Stimulated activated memory B cell treated with anti-CD40 and anti-IgM and Interleukin-4, amounts not matched to agents 10 μg/mL and 1 μg/mL and 100 μg/mL, for 72 hours (primary cell): ENCODE measurements around the gene ATP9A.
"Not testable (repeated sequence)": the region's sequence is repeated elsewhere in the genome, so short reads cannot be mapped to it uniquely, and the experiment has no call there.

Experiments used
- ATAC-seq: fragments of 150-1000 bp; cut with Tn5 transposase; 2 replicates; pipeline ENCODE4 v1.10.0; 2021
- H3K27ac Mint-ChIP-seq: one replicate; pipeline ENCODE4 v1.8.0; 2022; ENCODE audit warnings: mild to moderate bottlenecking, mixed read lengths
- H3K27me3 Mint-ChIP-seq: one replicate; pipeline ENCODE4 v1.8.0; 2022; ENCODE audit warnings: mixed read lengths
- H3K36me3 Mint-ChIP-seq: one replicate; pipeline ENCODE4 v1.8.0; 2022; ENCODE audit warnings: mixed read lengths
- H3K4me1 Mint-ChIP-seq: one replicate; pipeline ENCODE4 v1.8.0; 2022; ENCODE audit warnings: mixed read lengths
- H3K4me3 Mint-ChIP-seq: one replicate; pipeline ENCODE4 v1.8.0; 2022; ENCODE audit warnings: mild to moderate bottlenecking, moderate library complexity, mixed read lengths
- H3K9me3 Mint-ChIP-seq: one replicate; pipeline ENCODE4 v1.8.0; 2022; ENCODE audit warnings: mixed read lengths

The ATP9A gene

DNA sequence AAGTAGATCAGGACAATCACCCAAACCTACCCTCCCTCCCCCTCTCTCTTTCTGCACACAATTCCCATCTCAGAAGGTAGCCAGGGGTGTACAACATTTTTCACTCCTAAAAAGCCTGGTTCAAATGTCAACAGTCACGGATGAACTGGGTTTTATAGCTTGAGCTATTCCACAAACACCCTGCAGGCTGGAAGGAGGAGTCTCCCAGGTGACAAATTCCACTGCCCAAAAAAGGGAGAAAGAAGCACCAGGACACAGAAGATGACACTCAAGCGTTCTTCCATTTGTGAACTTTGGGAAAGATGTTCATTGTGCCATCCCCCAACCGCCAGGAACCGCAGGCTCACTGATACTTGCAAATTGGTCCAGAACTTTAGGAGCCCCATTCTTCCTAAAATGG, 114.1 kb downstream of the ATP9A start:
- H3K27ac Mint-ChIP-seq, result no peak overlapping the region
- peaks cover 12% of the 10 kb centered on the region for H3K4me1 Mint-ChIP-seq
- no peaks in the 10 kb centered on the region for H3K27me3 Mint-ChIP-seq
- H3K4me3 Mint-ChIP-seq, result no peak overlapping the region
- H3K9me3 Mint-ChIP-seq, result no peaks in the 10 kb centered on the region
- no peak for ATAC-seq
- no peaks in the 10 kb centered on the region for H3K36me3 Mint-ChIP-seq

- H3K36me3 Mint-ChIP-seq, result no peaks in the 10 kb centered on the region
- H3K4me3 Mint-ChIP-seq, result no peak overlapping the region
- no peaks in the 10 kb centered on the region for H3K27me3 Mint-ChIP-seq
- H3K4me1 Mint-ChIP-seq, result peaks cover 12% of the 10 kb centered on the region
- ATAC-seq, result no peak
- H3K9me3 Mint-ChIP-seq, result no peaks in the 10 kb centered on the region
- no peak overlapping the region for H3K27ac Mint-ChIP-seq
Observed at GRCh38 chr20:51653226-51653625, 115.0 kb downstream of the ATP9A start.

- Mint-ChIP-seq H3K4me1 (peaks cover 12% of the 10 kb centered on the region), H3K27me3 (no peaks in the 10 kb centered on the region), H3K36me3 (no peaks in the 10 kb centered on the region), H3K9me3 (no peaks in the 10 kb centered on the region), H3K4me3 (no peak overlapping the region), H3K27ac (no peak overlapping the region)
- ATAC-seq, result no peak
Observed at GRCh38 chr20:51651921-51652549, 116.2 kb downstream of the ATP9A start.

GRCh38 chr20:51650685-51651134, 117.5 kb downstream of the ATP9A start:
- ATAC-seq, result peak; percentile 67
- Mint-ChIP-seq H3K36me3 (no peaks in the 10 kb centered on the region), H3K4me1 (peaks cover 12% of the 10 kb centered on the region), H3K9me3 (no peaks in the 10 kb centered on the region), H3K27me3 (no peaks in the 10 kb centered on the region), H3K27ac (peak overlapping the region; percentile 57), H3K4me3 (no peak overlapping the region)

- Mint-ChIP-seq H3K27me3 (no peaks in the 10 kb centered on the region), H3K4me3 (no peak overlapping the region), H3K27ac (no peak overlapping the region), H3K9me3 (no peaks in the 10 kb centered on the region), H3K4me1 (peaks cover 12% of the 10 kb centered on the region), H3K36me3 (no peaks in the 10 kb centered on the region)
- no peak for ATAC-seq
Observed at GRCh38 chr20:51648571-51648947, 119.6 kb downstream of the ATP9A start.

GRCh38 chr20:51647674-51648570, 120.3 kb downstream of the ATP9A start:
- Mint-ChIP-seq H3K4me1 (peaks cover 12% of the 10 kb centered on the region), H3K27ac (no peak overlapping the region), H3K27me3 (no peaks in the 10 kb centered on the region), H3K36me3 (no peaks in the 10 kb centered on the region), H3K4me3 (no peak overlapping the region), H3K9me3 (no peaks in the 10 kb centered on the region)
- ATAC-seq, result no peak

- H3K27me3 Mint-ChIP-seq, H3K9me3 Mint-ChIP-seq, H3K36me3 Mint-ChIP-seq, H3K27ac Mint-ChIP-seq, ATAC-seq, H3K4me3 Mint-ChIP-seq, H3K4me1 Mint-ChIP-seq: not testable (repeated sequence)
Observed at GRCh38 chr20:51643810-51644209, 124.4 kb downstream of the ATP9A start.

DNA sequence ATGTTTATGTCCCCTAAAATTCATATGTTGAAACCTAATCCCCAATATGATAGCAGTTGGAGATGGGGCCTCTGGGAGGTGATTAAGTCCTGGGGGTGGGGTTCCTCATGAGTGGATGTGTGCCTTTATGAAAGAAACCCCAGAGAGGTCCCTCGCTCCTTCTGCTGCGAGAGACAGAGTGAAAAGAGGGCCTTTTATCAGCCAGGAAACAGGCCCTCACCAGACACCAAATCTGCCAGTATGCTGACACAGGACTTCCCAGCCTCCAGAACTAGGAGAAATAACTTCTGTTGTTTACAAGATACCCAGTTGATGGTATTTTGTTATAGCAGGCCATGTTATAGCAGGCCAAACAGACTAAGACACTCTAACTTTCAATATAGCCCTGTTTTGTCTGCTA, 124.8 kb downstream of the ATP9A start:
- no peak overlapping the region for H3K4me3 Mint-ChIP-seq
- H3K4me1 Mint-ChIP-seq, result peaks cover 5% of the 10 kb centered on the region
- ATAC-seq, result no peak
- H3K36me3 Mint-ChIP-seq, result no peaks in the 10 kb centered on the region
- no peak overlapping the region for H3K27ac Mint-ChIP-seq
- H3K27me3 Mint-ChIP-seq, result no peaks in the 10 kb centered on the region
- no peaks in the 10 kb centered on the region for H3K9me3 Mint-ChIP-seq

GRCh38 chr20:51641866-51642265, 126.3 kb downstream of the ATP9A start:
- Mint-ChIP-seq H3K27me3 (peaks cover 2% of the 10 kb centered on the region), H3K36me3 (no peaks in the 10 kb centered on the region), H3K9me3 (no peaks in the 10 kb centered on the region), H3K27ac (no peak overlapping the region), H3K4me1 (peaks cover 5% of the 10 kb centered on the region), H3K4me3 (no peak overlapping the region)
- no peak for ATAC-seq

DNA sequence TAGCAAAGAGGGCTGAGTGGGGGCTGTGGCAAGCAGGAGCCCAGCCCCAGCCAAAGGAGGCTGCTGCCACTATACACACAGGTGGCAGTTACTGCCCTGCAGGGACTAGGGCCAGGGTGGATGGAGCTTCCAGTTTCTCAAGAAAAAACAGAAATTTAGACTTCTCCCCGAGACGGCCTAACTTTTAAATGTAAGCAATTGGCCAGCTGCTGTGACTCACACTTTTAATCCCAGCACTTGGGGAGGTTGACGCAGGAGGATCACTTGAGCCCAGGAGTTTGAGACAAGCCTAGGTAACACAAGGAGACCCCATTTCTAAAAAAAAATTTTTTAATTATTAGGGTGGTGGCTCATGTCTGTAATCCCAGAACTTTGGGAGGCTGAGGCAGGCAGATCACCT, 127.4 kb downstream of the ATP9A start:
- no peaks in the 10 kb centered on the region for H3K9me3 Mint-ChIP-seq
- ATAC-seq, result no peak
- H3K27me3 Mint-ChIP-seq, result peaks cover 12% of the 10 kb centered on the region
- peaks cover 5% of the 10 kb centered on the region for H3K4me1 Mint-ChIP-seq
- no peaks in the 10 kb centered on the region for H3K36me3 Mint-ChIP-seq
- no peak overlapping the region for H3K27ac Mint-ChIP-seq
- no peak overlapping the region for H3K4me3 Mint-ChIP-seq

DNA sequence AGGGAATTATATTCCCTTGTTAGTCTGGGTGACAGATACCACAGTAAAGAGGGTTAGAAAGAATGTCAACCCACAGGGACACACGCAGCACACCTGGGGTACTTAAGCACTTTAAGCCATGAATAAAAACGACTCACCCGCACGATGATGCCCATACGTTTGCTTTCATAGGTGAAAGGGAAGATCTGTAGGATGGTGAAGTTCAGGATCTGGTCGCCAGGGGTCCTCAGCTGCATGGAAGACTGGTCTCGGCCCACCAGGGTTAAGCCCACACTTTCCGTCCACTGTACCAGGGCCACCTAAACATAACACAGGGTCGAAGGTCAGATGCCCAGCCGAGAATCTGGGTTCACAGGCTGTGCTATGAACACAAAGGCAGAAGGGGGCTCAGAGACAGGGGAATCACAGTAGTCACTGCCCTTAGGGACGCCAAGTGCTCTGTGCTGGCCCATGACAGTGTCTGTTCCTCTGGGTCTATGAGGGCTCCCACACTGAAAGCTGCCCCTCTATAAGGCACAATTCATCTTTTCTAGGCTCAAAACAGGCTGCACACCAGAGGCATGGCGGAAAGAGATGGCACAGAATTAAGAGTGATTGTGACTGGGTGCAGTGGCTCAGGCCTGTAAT, 128.9 kb downstream of the ATP9A start:
- ATAC-seq, result peak; percentile 55
- Mint-ChIP-seq H3K4me3 (no peak overlapping the region), H3K9me3 (no peaks in the 10 kb centered on the region), H3K4me1 (peaks cover 5% of the 10 kb centered on the region), H3K27me3 (peaks cover 26% of the 10 kb centered on the region), H3K36me3 (no peaks in the 10 kb centered on the region), H3K27ac (no peak overlapping the region)

DNA sequence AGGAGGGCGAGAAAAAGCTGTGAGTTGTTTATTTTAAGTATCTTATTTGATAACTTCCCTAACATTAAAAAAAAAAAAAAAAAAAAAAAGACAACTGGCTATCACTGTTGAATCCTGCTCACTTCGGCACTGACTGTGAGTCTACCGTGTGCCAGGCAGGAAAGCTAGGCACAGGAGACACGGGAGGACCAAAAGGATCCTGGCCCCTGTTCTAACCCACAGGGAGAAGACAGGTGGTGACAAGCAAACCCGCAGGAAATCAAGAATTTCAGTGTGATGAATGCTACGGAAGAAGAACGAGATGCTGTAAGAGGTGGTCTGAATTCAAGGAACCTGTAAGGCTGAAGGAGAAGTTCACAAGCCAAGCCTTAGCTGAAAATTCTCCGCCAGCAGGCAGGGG, 130.9 kb downstream of the ATP9A start:
- no peaks in the 10 kb centered on the region for H3K9me3 Mint-ChIP-seq
- ATAC-seq, result no peak
- no peaks in the 10 kb centered on the region for H3K36me3 Mint-ChIP-seq
- H3K27ac Mint-ChIP-seq, result no peak overlapping the region
- no peak overlapping the region for H3K4me3 Mint-ChIP-seq
- peaks cover 44% of the 10 kb centered on the region for H3K27me3 Mint-ChIP-seq
- peaks cover 5% of the 10 kb centered on the region for H3K4me1 Mint-ChIP-seq

DNA sequence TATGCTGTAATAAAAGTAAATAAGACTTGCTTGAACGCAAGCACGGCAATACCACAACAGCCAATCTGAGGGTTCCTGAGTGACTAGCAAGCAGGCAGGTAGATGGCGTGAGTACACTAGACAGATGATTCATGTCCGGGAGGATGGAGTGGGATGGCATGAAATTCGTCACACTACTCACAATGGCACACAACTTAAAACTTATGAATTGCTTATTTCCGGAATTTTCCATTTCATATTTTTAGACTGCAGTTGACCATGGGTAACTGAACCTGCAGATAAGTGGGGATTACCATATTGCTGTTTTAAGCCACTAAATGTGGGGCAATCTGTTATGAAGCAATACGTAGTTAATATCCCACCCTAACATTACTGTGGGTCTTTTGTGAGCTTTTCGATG, 132.1 kb downstream of the ATP9A start:
- no peak overlapping the region for H3K27ac Mint-ChIP-seq

GRCh38 chr20:51635680-51636079, 132.5 kb downstream of the ATP9A start:
- H3K27me3 Mint-ChIP-seq, result peaks cover 60% of the 10 kb centered on the region
- no peak for ATAC-seq
- no peak overlapping the region for H3K27ac Mint-ChIP-seq
- H3K4me3 Mint-ChIP-seq, result no peak overlapping the region
- H3K36me3 Mint-ChIP-seq, result no peaks in the 10 kb centered on the region
- no peaks in the 10 kb centered on the region for H3K9me3 Mint-ChIP-seq
- H3K4me1 Mint-ChIP-seq, result peaks cover 10% of the 10 kb centered on the region

More for the DNA sequence above, 132.1 kb downstream of the ATP9A start:
- H3K27me3 Mint-ChIP-seq, result peaks cover 56% of the 10 kb centered on the region
- no peaks in the 10 kb centered on the region for H3K36me3 Mint-ChIP-seq
- peaks cover 6% of the 10 kb centered on the region for H3K4me1 Mint-ChIP-seq
- H3K4me3 Mint-ChIP-seq, result no peak overlapping the region
- H3K9me3 Mint-ChIP-seq, result no peaks in the 10 kb centered on the region
- no peak for ATAC-seq

DNA sequence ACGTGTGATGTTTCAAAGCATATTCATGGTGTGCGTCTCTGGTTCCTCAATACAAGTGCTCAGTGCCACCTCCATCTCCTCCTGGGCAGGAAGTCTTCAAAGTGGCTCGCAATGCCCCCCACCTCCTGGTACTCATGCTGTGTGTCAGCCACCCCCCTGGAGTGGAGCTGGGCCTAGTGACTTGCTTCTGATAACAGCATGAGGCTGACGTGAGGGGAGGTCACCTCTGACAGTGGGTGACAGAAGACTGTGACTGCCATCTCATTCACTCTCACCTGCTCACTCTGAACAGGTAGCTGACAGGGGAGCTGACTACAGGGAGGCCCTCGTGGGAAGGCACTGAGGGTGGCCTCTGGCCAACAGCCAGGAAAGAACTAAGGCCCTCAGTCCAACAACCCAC, 133.3 kb downstream of the ATP9A start:
- peaks cover 12% of the 10 kb centered on the region for H3K4me1 Mint-ChIP-seq
- no peak for ATAC-seq
- no peak overlapping the region for H3K27ac Mint-ChIP-seq
- H3K27me3 Mint-ChIP-seq, result peaks cover 67% of the 10 kb centered on the region
- no peaks in the 10 kb centered on the region for H3K36me3 Mint-ChIP-seq
- no peak overlapping the region for H3K4me3 Mint-ChIP-seq
- no peaks in the 10 kb centered on the region for H3K9me3 Mint-ChIP-seq
